ENCODE data around the gene SMARCA2.

The SMARCA2 gene

GRCh38 chr9:2016408-2017330 is 1.5 kb downstream of the SMARCA2 start:
- no peak for DNase-seq

DNA sequence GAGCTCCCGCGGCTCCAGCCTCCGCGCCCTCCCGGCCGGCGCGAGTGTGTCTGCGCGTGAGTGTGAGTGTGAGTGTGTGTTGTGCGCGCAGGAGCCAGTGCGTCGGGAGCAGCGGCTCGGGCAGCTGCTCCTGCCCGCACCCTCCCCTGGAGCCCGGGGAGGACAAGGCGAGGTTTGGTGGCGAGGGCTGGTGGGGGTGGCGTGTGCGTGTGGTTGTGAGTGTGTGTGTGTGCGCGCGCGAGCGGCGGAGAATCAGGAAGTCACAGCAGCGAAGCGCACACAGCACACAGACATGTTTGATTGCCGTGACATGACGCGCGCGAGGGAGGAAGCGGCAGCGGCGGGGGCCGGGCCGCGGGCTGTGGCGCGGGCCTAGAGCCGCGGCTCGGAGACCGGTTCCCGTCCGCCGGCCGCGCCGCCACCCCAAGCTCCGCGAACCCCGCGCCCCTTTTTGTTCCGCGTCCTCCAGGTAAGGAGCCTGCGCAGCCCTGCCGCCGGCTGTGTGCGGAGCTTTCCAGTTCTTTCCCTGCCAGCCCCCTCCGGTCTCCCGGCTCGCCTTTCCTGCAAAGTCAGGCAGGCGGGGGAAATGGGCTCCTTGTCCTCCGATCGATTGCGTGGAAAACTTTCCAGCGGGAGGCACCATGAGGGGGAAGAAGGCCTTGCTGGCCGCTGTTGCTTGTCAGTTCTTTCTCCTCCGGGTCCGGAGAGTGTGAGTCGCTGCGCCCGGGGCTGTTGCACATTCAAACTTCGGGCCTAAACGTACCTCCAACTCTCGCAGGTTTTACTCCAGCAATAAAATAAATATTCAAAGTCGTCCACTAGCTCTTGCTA is 2.4 kb downstream of the SMARCA2 start:
- no peak for DNase-seq

- no peak for DNase-seq
Observed at GRCh38 chr9:2018162-2018643, 3.1 kb downstream of the SMARCA2 start.

DNA sequence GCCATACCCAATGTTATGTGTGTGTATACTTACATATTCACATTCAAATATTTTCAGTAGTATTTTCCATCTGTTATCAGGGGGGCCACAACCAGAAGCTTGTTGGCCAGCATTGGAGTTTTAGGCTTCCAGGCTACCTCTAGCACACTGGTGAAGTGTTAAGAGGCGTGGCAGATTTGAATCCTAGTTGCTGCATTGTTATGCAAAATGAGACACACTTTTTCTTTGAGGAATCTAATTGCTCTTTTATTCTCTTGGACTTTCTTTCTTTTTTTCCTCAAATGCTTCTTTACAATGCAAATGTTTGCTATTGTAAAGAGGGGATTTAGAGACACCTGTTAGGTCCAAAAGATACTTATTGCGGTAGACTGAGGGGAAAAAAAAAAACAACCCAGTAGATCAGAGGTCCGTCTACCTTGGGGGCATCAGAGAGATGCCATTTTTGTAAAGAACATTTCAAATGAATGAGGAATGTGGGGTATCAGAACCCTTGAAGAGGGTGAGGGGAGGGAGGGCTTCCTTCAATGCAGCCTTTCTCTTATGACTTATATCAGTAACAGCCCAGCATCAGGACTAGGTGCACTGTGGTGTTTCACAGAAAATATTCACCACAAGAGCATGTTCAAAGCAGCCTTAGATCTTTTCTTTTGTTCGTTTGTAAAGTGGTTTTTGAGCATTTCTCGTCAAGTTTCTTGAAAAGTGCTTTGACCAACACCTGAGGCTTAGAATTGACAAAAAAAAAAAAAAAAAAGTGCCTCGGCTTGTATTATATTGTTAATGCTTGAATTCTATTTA is 3.8 kb downstream of the SMARCA2 start:
- DNase-seq: no peak

GRCh38 chr9:2019723-2020122 is 4.6 kb downstream of the SMARCA2 start:
- DNase-seq: no peak

DNA sequence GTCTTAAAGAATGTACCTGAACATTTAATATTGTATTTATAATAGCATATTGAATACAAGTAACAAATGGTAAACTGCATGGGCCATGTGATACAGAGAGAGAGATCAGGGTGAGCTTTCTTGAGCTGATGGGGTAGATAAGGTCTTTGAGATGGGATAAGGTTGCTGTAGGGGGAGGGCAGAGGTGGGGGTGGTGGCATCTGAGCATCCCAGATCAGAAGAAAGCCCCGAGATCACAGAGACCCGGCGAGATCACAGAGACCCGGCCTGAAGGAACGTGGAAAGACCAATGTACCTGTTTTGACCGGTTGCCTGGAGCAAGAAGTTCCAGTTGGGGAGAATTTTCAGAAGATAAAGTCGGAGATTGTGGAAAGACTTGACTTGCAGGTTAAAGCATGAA is 6.6 kb downstream of the SMARCA2 start:
- no peak for DNase-seq

GRCh38 chr9:2022560-2022959 is 7.4 kb downstream of the SMARCA2 start:
- DNase-seq: no peak

GRCh38 chr9:2023042-2023441 is 7.9 kb downstream of the SMARCA2 start:
- DNase-seq: no peak

DNA sequence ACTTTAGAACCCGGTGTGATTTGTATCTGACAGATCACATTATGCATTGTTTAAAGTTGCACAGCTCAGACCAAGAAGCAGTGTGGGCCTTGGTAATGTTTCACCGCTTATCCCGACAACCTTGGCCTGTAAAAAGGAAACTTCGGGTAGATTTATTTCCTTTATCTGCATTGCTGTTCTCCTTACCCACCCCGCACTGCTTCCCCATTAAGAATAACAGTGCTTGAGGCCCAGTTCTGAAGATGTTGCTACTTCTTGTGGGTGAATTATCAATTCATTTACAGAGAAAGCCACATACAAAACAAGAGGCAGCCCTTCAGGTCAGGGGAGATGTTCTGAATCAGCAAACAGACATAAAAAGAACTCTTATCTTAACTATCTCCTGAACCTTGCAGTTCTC is 8.4 kb downstream of the SMARCA2 start:
- DNase-seq: no peak

GRCh38 chr9:2024888-2025782 is 10.0 kb downstream of the SMARCA2 start:
- DNase-seq: no peak

GRCh38 chr9:2026220-2026997 is 11.3 kb downstream of the SMARCA2 start:
- DNase-seq: no peak

- no peak for DNase-seq
Observed at GRCh38 chr9:2027543-2028160, 12.5 kb downstream of the SMARCA2 start.

DNA sequence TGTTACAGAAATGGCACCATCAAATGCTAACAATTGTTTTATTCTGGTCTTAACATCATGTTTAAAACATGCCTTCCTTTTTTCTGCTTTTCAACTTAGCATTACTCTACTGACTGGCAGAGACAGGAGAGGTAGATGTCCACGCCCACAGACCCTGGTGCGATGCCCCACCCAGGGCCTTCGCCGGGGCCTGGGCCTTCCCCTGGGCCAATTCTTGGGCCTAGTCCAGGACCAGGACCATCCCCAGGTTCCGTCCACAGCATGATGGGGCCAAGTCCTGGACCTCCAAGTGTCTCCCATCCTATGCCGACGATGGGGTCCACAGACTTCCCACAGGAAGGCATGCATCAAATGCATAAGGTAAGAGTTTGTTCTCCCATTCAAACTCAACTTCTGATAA is 13.7 kb downstream of the SMARCA2 start:
- no peak for DNase-seq

- no peak for DNase-seq
Observed at GRCh38 chr9:2029666-2030170, 14.6 kb downstream of the SMARCA2 start.

DNA sequence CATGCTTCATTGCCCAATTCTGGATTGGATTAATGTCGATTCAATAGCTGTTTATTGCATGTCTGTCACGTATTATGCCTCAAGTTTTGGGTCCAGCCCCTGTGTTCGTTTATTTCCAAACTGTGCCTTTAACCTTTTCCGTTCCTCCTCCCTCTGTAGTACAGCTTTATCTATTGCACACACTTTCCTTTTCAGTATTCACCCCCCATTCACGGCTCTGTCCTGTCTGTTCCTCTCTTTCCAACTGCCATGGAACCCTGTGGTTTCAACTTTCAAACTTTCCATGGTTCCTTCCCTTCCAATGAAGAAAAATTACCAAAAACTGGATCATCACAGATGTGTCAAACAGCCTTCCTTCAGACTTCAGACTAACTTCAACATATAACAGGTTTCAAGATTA is 17.1 kb downstream of the SMARCA2 start:
- DNase-seq: no peak

DNA sequence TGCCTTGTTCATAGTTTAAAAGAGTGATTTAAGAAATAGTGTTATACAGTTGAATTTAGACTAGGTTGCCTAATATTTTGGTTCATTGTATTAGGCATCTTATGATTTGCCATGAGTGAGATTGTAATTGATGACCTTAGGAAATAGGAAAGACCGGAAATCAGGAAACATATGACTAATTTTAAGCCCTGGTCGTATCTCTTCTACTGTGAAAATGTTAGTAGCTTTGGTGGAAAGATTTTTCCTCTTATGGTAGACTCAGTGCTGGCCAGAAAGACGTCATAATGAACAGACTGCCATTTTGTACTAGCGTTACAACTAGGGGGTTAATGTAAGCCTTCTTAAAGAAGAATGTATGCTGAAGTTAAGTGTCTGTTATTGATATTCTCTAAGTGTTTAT is 21.7 kb downstream of the SMARCA2 start:
- DNase-seq: no peak

DNA sequence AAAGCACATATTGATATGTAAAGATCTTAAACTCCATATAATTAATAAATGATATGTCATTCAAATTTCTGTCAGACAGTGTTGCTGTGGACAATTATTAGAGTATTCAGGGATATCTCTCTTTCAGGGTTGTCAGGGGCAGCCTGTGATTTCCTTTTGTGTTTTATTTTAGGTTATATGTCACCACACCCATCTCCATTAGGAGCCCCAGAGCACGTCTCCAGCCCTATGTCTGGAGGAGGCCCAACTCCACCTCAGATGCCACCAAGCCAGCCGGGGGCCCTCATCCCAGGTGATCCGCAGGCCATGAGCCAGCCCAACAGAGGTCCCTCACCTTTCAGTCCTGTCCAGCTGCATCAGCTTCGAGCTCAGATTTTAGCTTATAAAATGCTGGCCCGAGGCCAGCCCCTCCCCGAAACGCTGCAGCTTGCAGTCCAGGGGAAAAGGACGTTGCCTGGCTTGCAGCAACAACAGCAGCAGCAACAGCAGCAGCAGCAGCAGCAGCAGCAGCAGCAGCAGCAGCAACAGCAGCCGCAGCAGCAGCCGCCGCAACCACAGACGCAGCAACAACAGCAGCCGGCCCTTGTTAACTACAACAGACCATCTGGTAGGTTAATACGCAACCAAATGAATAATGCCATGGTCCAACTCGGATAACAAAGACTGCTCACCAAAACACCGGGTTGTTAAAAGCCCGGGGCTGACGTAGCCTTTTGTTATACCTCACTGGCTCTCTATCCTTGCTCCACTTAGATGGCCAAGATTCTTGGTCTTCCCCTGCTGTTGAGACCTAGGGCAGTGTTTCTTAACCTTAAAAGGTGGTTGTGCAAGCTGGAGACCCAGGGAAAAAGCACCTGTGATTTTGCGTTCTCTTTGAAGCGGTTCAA is 24.4 kb downstream of the SMARCA2 start:
- no peak for DNase-seq

- DNase-seq: no peak
Observed at GRCh38 chr9:2040828-2041227, 25.7 kb downstream of the SMARCA2 start.

DNA sequence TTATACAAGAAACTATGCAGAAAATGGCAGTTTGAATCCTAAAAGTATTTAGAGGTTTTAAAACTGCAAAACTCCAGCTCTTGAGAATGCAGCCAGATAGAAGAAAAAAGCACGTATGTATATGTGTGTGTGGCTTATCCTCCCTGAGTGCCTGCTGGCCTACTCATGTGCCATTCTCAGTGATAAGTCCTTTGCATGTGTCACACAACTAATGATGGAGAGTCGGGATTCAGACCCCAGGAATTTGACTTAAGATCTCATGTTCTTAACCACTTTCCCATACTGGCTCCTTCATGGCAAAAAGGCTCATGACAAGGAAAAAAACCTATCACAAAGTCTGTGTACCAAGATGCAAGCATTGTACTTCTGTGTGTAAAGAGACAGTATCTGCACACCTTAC is 26.6 kb downstream of the SMARCA2 start:
- no peak for DNase-seq
